Mesenchymal stem cell (in vitro differentiated cells and primary cell): ENCODE results near the gene OR2V1.
"Not testable (repeated sequence)": the region's sequence is repeated elsewhere in the genome, so short reads cannot be mapped to it uniquely, and the experiment has no call there.

Source experiments
- DNase-seq: peaks from one replicate; pipeline ENCODE4 v3.0.0-alpha.2; 2013
- H2AFZ ChIP-seq: one replicate; pipeline ENCODE4 v1.6.1; 2013; ENCODE audit warnings: low read depth, mild to moderate bottlenecking, control low read depth, inconsistent platforms, low read length, moderate library complexity
- H2AK5ac ChIP-seq: 2 replicates; pipeline ENCODE4 v1.6.1; 2013; ENCODE audit warnings: low read length, moderate library complexity, mild to moderate bottlenecking, inconsistent platforms; ENCODE audit not compliant: severe bottlenecking
- H2BK120ac ChIP-seq: one replicate; pipeline ENCODE4 v1.6.1; 2013; ENCODE audit warnings: low read depth, mild to moderate bottlenecking, inconsistent platforms, low read length, moderate library complexity
- H2BK12ac ChIP-seq, 2 experiments: one replicate each; pipeline ENCODE4 v1.6.1; 2013; ENCODE audit warnings: inconsistent platforms in 2 of 2, low read length in 2 of 2, mild to moderate bottlenecking in 2 of 2, moderate library complexity in 2 of 2, control low read depth in 1 of 2
- H2BK15ac ChIP-seq: one replicate; pipeline ENCODE4 v1.6.1; 2013; ENCODE audit warnings: mild to moderate bottlenecking, low read depth, inconsistent platforms; ENCODE audit not compliant: poor library complexity, severe bottlenecking
- H2BK5ac ChIP-seq: 2 replicates; pipeline ENCODE4 v1.6.1; 2013; ENCODE audit warnings: low read depth, mild to moderate bottlenecking, low read length, control low read depth, inconsistent platforms; ENCODE audit not compliant: poor library complexity, severe bottlenecking
- H3K14ac ChIP-seq, 2 experiments: one replicate each; pipeline ENCODE4 v1.6.1; 2013; ENCODE audit warnings: inconsistent platforms in 2 of 2, low read length in 2 of 2, control low read depth in 1 of 2, mild to moderate bottlenecking in 1 of 2, moderate library complexity in 1 of 2
- H3K18ac ChIP-seq, 2 experiments: one replicate each; pipeline ENCODE4 v1.6.1; 2013; ENCODE audit warnings: inconsistent platforms in 2 of 2, low read length in 2 of 2, control low read depth in 1 of 2, low read depth in 1 of 2, mild to moderate bottlenecking in 1 of 2
- H3K23ac ChIP-seq, 2 experiments: one replicate each; pipeline ENCODE4 v1.6.1; 2013; ENCODE audit warnings: inconsistent platforms in 2 of 2, low read length in 2 of 2, mild to moderate bottlenecking in 2 of 2, moderate library complexity in 2 of 2, control low read depth in 1 of 2
- H3K27ac ChIP-seq: 2 replicates; pipeline ENCODE4 v1.5.1; 2013; ENCODE audit warnings: mild to moderate bottlenecking, moderate library complexity, low read length, control low read depth, inconsistent platforms; ENCODE audit not compliant: poor library complexity, severe bottlenecking
- H3K27me3 ChIP-seq, 2 experiments: 2 replicates each; pipeline versions ENCODE4 v1.6.1 to v1.7.0; 2013; ENCODE audit warnings: low read length in 2 of 2, mild to moderate bottlenecking in 2 of 2, moderate library complexity in 2 of 2, control low read depth in 1 of 2, inconsistent platforms in 1 of 2; ENCODE audit not compliant: control insufficient read depth in 1 of 2, insufficient read depth in 1 of 2
- H3K36me3 ChIP-seq, 2 experiments: 2 replicates each; pipeline versions ENCODE4 v1.6.1 to v1.7.0; 2013; ENCODE audit warnings: low read length in 2 of 2, control low read depth in 1 of 2, inconsistent platforms in 1 of 2, low read depth in 1 of 2, mild to moderate bottlenecking in 1 of 2; ENCODE audit not compliant: insufficient read depth in 2 of 2, control insufficient read depth in 1 of 2
- H3K4ac ChIP-seq, 2 experiments: one replicate each; pipeline ENCODE4 v1.6.1; 2013; ENCODE audit warnings: inconsistent platforms in 2 of 2, low read length in 2 of 2, mild to moderate bottlenecking in 2 of 2, moderate library complexity in 2 of 2, control low read depth in 1 of 2, low read depth in 1 of 2
- H3K4me1 ChIP-seq: 2 replicates; pipeline ENCODE4 v1.6.1; 2013; ENCODE audit warnings: low read depth, low read length, control low read depth; ENCODE audit not compliant: control insufficient read depth, insufficient read depth
- H3K4me2 ChIP-seq: 2 replicates; pipeline ENCODE4 v1.6.1; 2013; ENCODE audit warnings: low read length, mild to moderate bottlenecking, inconsistent platforms; ENCODE audit not compliant: poor library complexity, severe bottlenecking
- H3K4me3 ChIP-seq, 2 experiments: 2 replicates each; pipeline versions ENCODE4 v1.5.1 to v1.7.0; 2013; ENCODE audit warnings: low read length in 2 of 2, mild to moderate bottlenecking in 2 of 2, control low read depth in 1 of 2, low read depth in 1 of 2; ENCODE audit not compliant: insufficient read depth in 1 of 2
- H3K79me1 ChIP-seq: replicated peaks from 2 replicates; pipeline ENCODE4 v1.6.1; 2013; ENCODE audit warnings: mild to moderate bottlenecking, control low read depth, low read length, inconsistent platforms; ENCODE audit not compliant: poor library complexity, severe bottlenecking
- H3K9ac ChIP-seq: 2 replicates; pipeline ENCODE4 v1.7.0; 2013; ENCODE audit warnings: mild to moderate bottlenecking, low read length, moderate library complexity
- H3K9me3 ChIP-seq: 2 replicates; pipeline ENCODE4 v1.7.0; 2013; ENCODE audit warnings: mild to moderate bottlenecking, low read length; ENCODE audit not compliant: control insufficient read depth
- H4K8ac ChIP-seq: one replicate; pipeline ENCODE4 v1.6.1; 2013; ENCODE audit warnings: inconsistent platforms, mild to moderate bottlenecking, low read length, moderate library complexity
- H4K91ac ChIP-seq: one replicate; pipeline ENCODE4 v1.6.1; 2013; ENCODE audit warnings: mild to moderate bottlenecking, low read length, inconsistent platforms
- WGBS: methylation state at CpG from one replicate; pipeline ENCODE4 v1.1.7; 2013; ENCODE audit warnings: mixed read lengths; 5-methylcytosine and 5-hydroxymethylcytosine counted together

OR2V1 gene

DNA sequence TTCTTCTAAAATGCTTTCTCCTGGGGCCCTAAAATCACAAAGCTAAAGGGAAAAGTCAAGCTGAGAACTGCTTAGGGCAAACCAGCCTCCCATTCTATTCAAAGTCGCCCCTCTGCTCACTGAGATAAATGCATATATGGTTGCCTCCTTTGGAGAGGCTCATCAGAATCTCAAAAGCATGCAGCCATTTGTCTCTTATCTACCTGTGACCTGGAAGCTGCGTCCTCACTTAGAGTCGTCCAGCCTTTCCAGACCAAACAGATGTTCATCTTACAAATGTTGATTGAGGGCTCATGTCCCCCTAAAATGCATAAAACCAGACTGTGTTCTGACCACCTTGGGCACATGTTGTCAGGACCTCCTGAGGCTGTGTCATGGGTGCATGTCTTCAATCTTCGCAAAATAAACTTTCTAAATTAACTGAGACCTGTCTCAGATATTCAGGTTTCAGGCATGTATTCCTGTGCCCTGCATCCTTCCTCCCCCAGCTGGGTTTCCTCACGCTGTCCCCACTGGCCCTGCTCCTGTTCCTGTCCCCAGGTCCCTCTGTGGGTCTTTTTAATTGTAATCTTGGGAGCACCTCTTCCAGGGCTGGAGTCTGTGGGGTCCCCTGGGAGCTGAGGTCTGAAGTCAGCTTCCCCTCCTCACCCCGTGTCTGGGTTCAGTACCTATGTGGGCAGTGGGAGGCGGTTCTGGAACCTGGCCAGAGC, 16.1 kb upstream of the OR2V1 start, which contains the start of gene OR2V2:
Gene OR2V2, plus strand, starts transcription at position 660 of the 710 bp plus-strand sequence. CDS start 7,357 bp downstream, outside the sequence.
- H2BK15ac ChIP-seq, H3K18ac ChIP-seq, H3K4me3 ChIP-seq, H3K14ac ChIP-seq, H3K27ac ChIP-seq, H3K9ac ChIP-seq, H2BK5ac ChIP-seq, H2AFZ ChIP-seq, H3K79me1 ChIP-seq, H3K9me3 ChIP-seq, DNase-seq, H2BK120ac ChIP-seq, H3K4ac ChIP-seq, H3K4me1 ChIP-seq, H3K36me3 ChIP-seq, H4K91ac ChIP-seq, H4K8ac ChIP-seq, H3K23ac ChIP-seq, H3K4me2 ChIP-seq, H2BK12ac ChIP-seq, H2AK5ac ChIP-seq: not testable (repeated sequence)
- 62% methylated on average over 4 of the region's 7 CpGs for WGBS
- peaks cover 26 to 68% of the 10 kb centered on the region in 2 experiments for H3K27me3 ChIP-seq

DNA sequence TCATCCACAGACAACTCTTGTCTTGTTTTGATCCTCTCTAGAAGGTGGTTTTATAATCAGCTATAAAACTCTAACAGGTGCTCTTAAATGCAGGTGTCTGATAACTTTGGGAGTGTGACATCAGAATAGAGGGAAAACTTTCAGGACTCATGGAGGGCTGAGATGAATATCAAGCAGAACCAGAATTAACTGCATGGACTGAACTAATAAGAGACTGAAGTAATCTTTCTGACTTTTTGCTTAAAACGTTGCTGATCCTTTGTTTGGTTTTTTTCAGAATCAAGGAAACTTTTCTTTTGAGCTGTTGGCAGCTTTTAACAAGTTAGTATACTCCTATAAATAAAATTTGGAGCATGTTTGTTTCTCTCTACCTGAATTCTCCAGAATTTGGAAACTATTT, 14.2 kb upstream of the OR2V1 start:
- H3K18ac ChIP-seq, result no peak overlapping the region
- no CpG with 5 or more reads among the region's 1 CpG for WGBS

DNA sequence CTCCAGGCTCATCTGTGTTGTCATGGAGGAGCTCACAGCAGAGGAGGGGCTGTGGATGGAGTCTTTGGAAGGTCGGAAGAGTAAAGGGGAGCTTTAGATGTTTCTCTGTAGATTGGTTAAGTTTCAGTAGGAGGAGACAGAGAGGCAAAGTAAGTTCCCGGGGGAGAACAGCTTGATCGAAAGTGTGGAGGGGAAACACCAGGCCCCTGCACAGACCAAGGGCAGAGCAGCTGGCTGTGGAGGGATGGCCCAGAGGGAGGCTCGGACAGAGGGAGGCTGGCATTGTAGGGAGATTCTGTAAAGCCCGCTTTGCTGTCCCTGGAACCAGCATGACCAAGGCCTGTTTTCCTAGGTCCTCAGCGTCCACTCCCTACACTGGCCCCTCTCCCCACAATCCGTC, 11.1 kb upstream of the OR2V1 start:
- 76% methylated on average over 6 of the region's 7 CpGs for WGBS

More for the DNA sequence above, 14.2 kb upstream of the OR2V1 start:
- no peaks in the 10 kb centered on the region for H3K9me3 ChIP-seq
- peaks cover 2% of the 10 kb centered on the region for H3K4me1 ChIP-seq
- H3K9ac ChIP-seq, result no peak overlapping the region
- no peaks in the 10 kb centered on the region for H3K36me3 ChIP-seq
- no peak overlapping the region for H3K27ac ChIP-seq
- no peak overlapping the region for H3K14ac ChIP-seq
- no peak overlapping the region for H2BK120ac ChIP-seq
- H4K8ac ChIP-seq, result no peak overlapping the region
- no peak overlapping the region for H2BK5ac ChIP-seq
- no peaks in the 10 kb centered on the region for H3K79me1 ChIP-seq
- H4K91ac ChIP-seq, result no peak overlapping the region
- no peak overlapping the region for H2AFZ ChIP-seq
- no peak overlapping the region for H2BK12ac ChIP-seq
- H3K27me3 ChIP-seq, result peaks cover 31 to 63% of the 10 kb centered on the region in 2 experiments
- H3K4me3 ChIP-seq, result no peak overlapping the region
- DNase-seq, result no peak
- no peak overlapping the region for H3K4me2 ChIP-seq
- H3K4ac ChIP-seq, result no peak overlapping the region
- H3K23ac ChIP-seq, result no peak overlapping the region
- H2BK15ac ChIP-seq, result no peak overlapping the region
- H2AK5ac ChIP-seq, result no peak overlapping the region

DNA sequence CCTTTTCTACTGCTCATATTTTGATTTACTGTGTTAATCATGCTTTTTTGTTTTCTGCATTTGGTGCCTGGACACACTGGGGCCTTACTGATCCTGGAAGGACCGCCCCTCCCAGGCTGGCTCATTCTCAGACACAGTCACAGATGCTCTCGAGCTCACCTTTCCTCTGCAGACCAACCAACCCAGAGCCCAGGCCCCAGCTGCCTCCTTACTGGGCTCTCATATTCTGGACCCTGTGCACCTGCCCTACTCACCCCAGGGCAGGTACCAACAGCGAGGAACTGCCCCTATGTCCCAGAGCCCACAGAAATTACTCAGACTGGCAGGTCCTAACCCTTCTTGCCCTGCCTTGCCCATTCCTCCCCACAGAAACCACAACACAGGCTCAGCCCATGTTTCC, 9.8 kb upstream of the OR2V1 start:
- Histone ChIP-seq H3K9me3 (no peaks in the 10 kb centered on the region), H3K4me2 (no peak overlapping the region), H3K4ac (no peak overlapping the region), H3K36me3 (no peaks in the 10 kb centered on the region), H3K4me1 (peaks cover 6% of the 10 kb centered on the region), H3K18ac (no peak overlapping the region), H4K91ac (no peak overlapping the region), H3K27ac (no peak overlapping the region), H3K79me1 (no peaks in the 10 kb centered on the region), H3K27me3 (peaks cover 20 to 31% of the 10 kb centered on the region in 2 experiments), H2AK5ac (no peak overlapping the region), H2AFZ (no peak overlapping the region), H2BK5ac (no peak overlapping the region), H4K8ac (no peak overlapping the region), H2BK120ac (no peak overlapping the region), H2BK15ac (no peak overlapping the region), H2BK12ac (no peak overlapping the region), H3K14ac (no peak overlapping the region), H3K4me3 (no peak overlapping the region), H3K9ac (no peak overlapping the region), H3K23ac (no peak overlapping the region)
- DNase-seq, result no peak
- WGBS, result 45% methylated on average over 3 of the region's 3 CpGs

More for the DNA sequence above, 11.1 kb upstream of the OR2V1 start:
- Histone ChIP-seq H2BK12ac (no peak overlapping the region), H3K14ac (no peak overlapping the region), H4K91ac (no peak overlapping the region), H2BK15ac (no peak overlapping the region), H4K8ac (no peak overlapping the region), H3K36me3 (no peaks in the 10 kb centered on the region), H3K18ac (no peak overlapping the region), H2BK120ac (no peak overlapping the region), H2AFZ (no peak overlapping the region), H3K4me1 (peaks cover 6% of the 10 kb centered on the region), H3K4me2 (no peak overlapping the region), H3K79me1 (no peaks in the 10 kb centered on the region), H3K27ac (no peak overlapping the region), H3K23ac (no peak overlapping the region), H3K9me3 (no peaks in the 10 kb centered on the region), H3K27me3 (peaks cover 20 to 39% of the 10 kb centered on the region in 2 experiments), H3K4me3 (no peak overlapping the region), H3K4ac (no peak overlapping the region), H3K9ac (no peak overlapping the region), H2AK5ac (no peak overlapping the region), H2BK5ac (no peak overlapping the region)
- no peak for DNase-seq
